PC-3 (cell line): ENCODE data around the gene CEP131. TPM values are rescaled to one million over a fixed set of nuclear protein-coding genes. Genes with fewer than 3 reads are reported as not detected.

Experiments used
- ATAC-seq: fragments of 200-7000 bp; cut with Tn5 transposase; 2 replicates; pipeline ENCODE4 v1.9.1; 2020; ENCODE audit warnings: mild to moderate bottlenecking, moderate library complexity
- BruUV-seq: library from RNA; stranded (reverse); fragments of 400-500 nt; replicated peaks from 2 replicates; lab custom pipeline; 2021; lab: Mats Ljungman, UMichigan
- CTCF ChIA-PET: fragments of 300-600 bp; sonication (Branson Sonifier 250); formaldehyde crosslinking; loops from one replicate; lab custom pipeline; 2022; ENCODE audit warnings: antibody characterized with exemption; lab: Charles Lee
- POLR2A ChIA-PET: fragments of 300-600 bp; sonication (Branson Sonifier 250); formaldehyde crosslinking; loops from one replicate; lab custom pipeline; 2022; ENCODE audit warnings: antibody characterized with exemption; ENCODE audit not compliant: unreplicated experiment; lab: Charles Lee
- DNase-seq: peaks from one replicate; pipeline ENCODE4 v3.0.0-alpha.2; 2015
- H2AFZ ChIP-seq: fragments of 300-600 bp; sonication (generic); 2 replicates; pipeline ENCODE4 v1.6.0; 2016; ENCODE audit warnings: antibody characterized with exemption, low read length
- H3F3A ChIP-seq: fragments of 300-600 bp; sonication (generic); one replicate; pipeline ENCODE4 v1.6.0; 2017; ENCODE audit warnings: antibody characterized with exemption, low read length, control low read depth, mild to moderate bottlenecking; ENCODE audit not compliant: unreplicated experiment
- H3K27ac ChIP-seq: fragments of 300-600 bp; sonication (generic); 2 replicates; pipeline ENCODE4 v1.5.1; 2016; ENCODE audit warnings: mild to moderate bottlenecking, low read length
- H3K27me3 ChIP-seq: fragments of 300-600 bp; sonication (generic); 2 replicates; pipeline ENCODE4 v1.6.1; 2016; ENCODE audit warnings: low read length, mixed read lengths
- H3K36me3 ChIP-seq: fragments of 300-600 bp; sonication (generic); 2 replicates; pipeline ENCODE4 v1.6.1; 2016; ENCODE audit warnings: low read depth, mixed run types, low read length, mixed read lengths
- H3K4me1 ChIP-seq: fragments of 300-600 bp; sonication (generic); 2 replicates; pipeline ENCODE4 v1.5.1; 2016; ENCODE audit warnings: low read length; ENCODE audit not compliant: insufficient read depth
- H3K4me2 ChIP-seq: fragments of 300-600 bp; sonication (generic); 2 replicates; pipeline ENCODE4 v1.6.0; 2016; ENCODE audit warnings: low read length
- H3K4me3 ChIP-seq: fragments of 300-600 bp; sonication (generic); 2 replicates; pipeline ENCODE4 v1.5.1; 2016; ENCODE audit warnings: mild to moderate bottlenecking, low read length, mixed read lengths
- H3K79me2 ChIP-seq: fragments of 300-600 bp; sonication (generic); 2 replicates; pipeline ENCODE4 v1.6.1; 2017; ENCODE audit warnings: low read length, mixed read lengths
- H3K9ac ChIP-seq: fragments of 300-600 bp; sonication (generic); 2 replicates; pipeline ENCODE4 v1.6.0; 2016; ENCODE audit warnings: mild to moderate bottlenecking, low read length
- H3K9me2 ChIP-seq: fragments of 300-600 bp; sonication (generic); replicated peaks from 2 replicates; pipeline ENCODE4 v1.6.1; 2016; ENCODE audit warnings: mixed run types, low read length, mixed read lengths
- H3K9me3 ChIP-seq: fragments of 300-600 bp; sonication (generic); 2 replicates; pipeline ENCODE4 v1.6.1; 2016; ENCODE audit warnings: low read length, mixed read lengths
- H4K20me1 ChIP-seq: fragments of 300-600 bp; sonication (generic); 2 replicates; pipeline ENCODE4 v1.6.1; 2016; ENCODE audit warnings: low read length, mixed read lengths
- CTCF ChIP-seq: fragments of 300-600 bp; sonication (generic); conservative IDR thresholded peaks from 2 replicates; pipeline ENCODE4 v1.5.1; 2017; ENCODE audit warnings: antibody characterized with exemption, low read depth, mild to moderate bottlenecking, low read length
- EZH2 ChIP-seq: fragments of 300-600 bp; sonication (generic); IDR thresholded peaks from one replicate; pipeline ENCODE4 v1.6.1; 2017; ENCODE audit warnings: antibody characterized with exemption, mild to moderate bottlenecking, low read length; ENCODE audit not compliant: unreplicated experiment
- EZH2phosphoT487 ChIP-seq: fragments of 300-600 bp; sonication (generic); IDR thresholded peaks from 2 replicates; pipeline ENCODE4 v1.6.1; 2018; ENCODE audit warnings: mild to moderate bottlenecking, antibody characterized with exemption, low read length, borderline replicate concordance
- intact Hi-C: fragments of 100-400 bp; cut with micrococcal nuclease; formaldehyde crosslinking; loops from 2 replicates; pipeline ENCODE4 v1.9.0; 2023
- total RNA-seq: library from RNA; depleted of rRNA; stranded (reverse); fragments of >200 nt; gene quantifications from 2 replicates; pipeline ENCODE4 v1.2.3, GENCODE V29; 2014

CEP131 gene
- total RNA-seq, 1 experiment from 2014 or later = 32.1 TPM

- Histone ChIP-seq H3K9me2 (no peaks in the 10 kb centered on the region), H3K27ac (peak within 1 kb of the TSS; percentile 19), H3K27me3 (no peaks in the 10 kb centered on the region), H3K4me1 (peaks cover 18% of the 10 kb centered on the region; the same call in 1 of the 2 replicates), H3K4me2 (peak within 1 kb of the TSS; percentile 97), H4K20me1 (no peaks in the 10 kb centered on the region), H3K79me2 (peaks cover 45% of the 10 kb centered on the region), H3K9me3 (no peaks in the 10 kb centered on the region), H3F3A (no peaks in the 10 kb centered on the region), H2AFZ (peak within 1 kb of the TSS; percentile 79), H3K9ac (peak within 1 kb of the TSS; percentile 89), H3K36me3 (no peaks in the 10 kb centered on the region; the same call in 1 of the 2 replicates), H3K4me3 (peak within 1 kb of the TSS; percentile 77)
- DNase-seq = peak; percentile 99
- no TSS peak for BruUV-seq
- CTCF ChIA-PET = interaction anchor here (0.8 to 1.0 kb wide), 2 partner anchors 16 to 245 kb away, joined by 3 read pairs; partner anchors contain the start of gene CEP131
- intact Hi-C loops = loop anchor here (1.0 kb wide), 1 partner anchor 16 kb away; no protein-coding TSS in a partner anchor
- ATAC-seq = peak; percentile 96
- POLR2A ChIA-PET = interaction anchor here (0.5 to 1.0 kb wide), 4 partner anchors 16 to 183 kb away, joined by 3 to 4 read pairs (median 3); partner anchors contain the start of gene SLC38A10
- TF ChIP-seq CTCF (no peak), EZH2phosphoT487 (no peak), EZH2 (no peak)
Measured at GRCh38 chr17:81238815-81239713, 16.3 kb upstream of the CEP131 start, which contains the start of the genes NDUFAF8 and TEPSIN. Gene NDUFAF8, plus strand, starts transcription at chr17:81239318. Its CDS starts 46 bp downstream, at chr17:81239364. Gene TEPSIN, minus strand, starts transcription at chr17:81239055. Its CDS starts 22 bp downstream, at chr17:81239033.

- H3K27me3 ChIP-seq = no peaks in the 10 kb centered on the region
- CTCF ChIA-PET = interaction anchor here (0.8 to 1.0 kb wide), 2 partner anchors 16 to 246 kb away, joined by 3 read pairs; partner anchors contain the start of gene CEP131
- intact Hi-C loops = loop anchor here (1.0 kb wide), 1 partner anchor 15 kb away; no protein-coding TSS in a partner anchor
- H3K4me3 ChIP-seq = peak overlapping the region; percentile 77
- H2AFZ ChIP-seq = peak overlapping the region; percentile 79
- H3K27ac ChIP-seq = no peak overlapping the region
- H3K79me2 ChIP-seq = peaks cover 45% of the 10 kb centered on the region
- no peaks in the 10 kb centered on the region for H3K9me2 ChIP-seq
- DNase-seq (no peak), ATAC-seq (peak; percentile 0; the same call in 1 of the 2 replicates)
- H3F3A ChIP-seq = no peaks in the 10 kb centered on the region
- H4K20me1 ChIP-seq = no peaks in the 10 kb centered on the region
- BruUV-seq = no TSS peak
- H3K4me2 ChIP-seq = peak overlapping the region; percentile 90
- TF ChIP-seq CTCF (no peak), EZH2phosphoT487 (no peak), EZH2 (no peak)
- POLR2A ChIA-PET = interaction anchor here (0.5 to 1.0 kb wide), 4 partner anchors 15 to 183 kb away, joined by 3 to 4 read pairs (median 3); partner anchors contain the start of gene SLC38A10
- H3K9ac ChIP-seq = peak overlapping the region; percentile 80
- H3K4me1 ChIP-seq = peaks cover 18% of the 10 kb centered on the region; the same call in 1 of the 2 replicates
- no peaks in the 10 kb centered on the region for H3K9me3 ChIP-seq
- no peaks in the 10 kb centered on the region; the same call in 1 of the 2 replicates for H3K36me3 ChIP-seq
Measured at GRCh38 chr17:81238490-81238814, 15.7 kb upstream of the CEP131 start.
